GM21717 (cell line): ENCODE data around the gene DAGLB.
"Not testable (repeated sequence)": the region's sequence is repeated elsewhere in the genome, so short reads cannot be mapped to it uniquely, and the experiment has no call there.

Experiments
- ATAC-seq: cut with Tn5 transposase; IDR thresholded peaks from one replicate; pipeline ENCODE4 v1.9.1; 2021; ENCODE audit warnings: mild to moderate bottlenecking, moderate library complexity; ENCODE audit not compliant: unreplicated experiment

DAGLB gene

DNA sequence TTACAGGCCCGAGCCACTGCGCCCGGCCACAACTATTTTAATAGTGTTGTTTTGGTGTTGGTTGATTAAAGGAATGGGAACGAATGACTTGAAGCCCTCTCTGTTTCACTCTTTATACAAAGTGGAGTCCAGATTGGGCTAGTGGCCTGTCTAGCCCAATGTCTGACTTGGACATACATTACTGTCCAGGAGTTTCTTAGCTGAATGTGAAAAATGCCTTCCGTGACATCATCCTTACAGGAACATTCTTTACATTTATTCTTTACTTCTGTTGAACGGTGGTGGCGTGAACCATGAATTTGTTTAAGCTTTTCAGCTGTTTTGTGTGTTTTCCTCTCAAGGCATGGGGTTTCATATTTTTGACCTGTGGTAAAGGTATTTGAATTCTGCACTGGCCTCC lies 67.9 kb downstream of the DAGLB start:
- no peak for ATAC-seq

DNA sequence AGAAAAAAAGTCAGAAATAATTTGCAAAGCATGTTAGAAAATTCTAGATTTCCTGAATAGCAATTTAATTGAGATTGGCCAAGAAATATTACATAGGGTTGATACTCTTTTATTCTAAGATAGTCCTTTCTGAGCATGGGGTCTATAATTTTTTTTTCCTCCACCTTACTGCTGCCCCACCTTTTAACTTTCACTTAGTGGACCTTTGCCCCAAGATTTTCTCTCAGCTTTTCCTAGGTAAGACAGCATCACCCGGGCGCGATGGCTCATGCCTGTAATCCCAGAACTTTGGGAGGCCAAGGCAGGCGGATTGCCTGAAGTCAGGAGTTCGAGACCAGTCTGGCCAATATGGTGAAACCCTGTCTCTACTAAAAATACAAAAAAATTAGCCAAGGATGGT lies 69.2 kb downstream of the DAGLB start:
- ATAC-seq, result not testable (repeated sequence)

DNA sequence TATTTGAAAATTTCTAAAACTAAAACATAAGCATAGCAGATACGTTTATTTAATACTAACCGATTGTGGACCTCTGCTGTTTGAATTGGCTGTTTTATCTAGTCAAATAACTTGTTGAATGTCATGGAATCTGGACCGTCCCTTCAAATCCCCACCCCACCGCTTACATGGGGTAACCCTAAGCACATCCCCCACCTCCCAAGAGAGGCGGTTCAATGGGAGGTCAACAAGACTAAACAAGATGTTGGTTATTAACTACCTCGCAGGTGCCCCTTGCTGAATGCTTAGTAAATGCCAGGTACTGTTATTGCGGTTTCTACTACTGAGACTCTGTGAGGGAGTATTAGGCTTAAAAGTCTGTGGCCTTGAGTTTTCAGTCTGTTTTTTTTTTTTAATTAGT lies 70.9 kb downstream of the DAGLB start:
- no peak for ATAC-seq

DNA sequence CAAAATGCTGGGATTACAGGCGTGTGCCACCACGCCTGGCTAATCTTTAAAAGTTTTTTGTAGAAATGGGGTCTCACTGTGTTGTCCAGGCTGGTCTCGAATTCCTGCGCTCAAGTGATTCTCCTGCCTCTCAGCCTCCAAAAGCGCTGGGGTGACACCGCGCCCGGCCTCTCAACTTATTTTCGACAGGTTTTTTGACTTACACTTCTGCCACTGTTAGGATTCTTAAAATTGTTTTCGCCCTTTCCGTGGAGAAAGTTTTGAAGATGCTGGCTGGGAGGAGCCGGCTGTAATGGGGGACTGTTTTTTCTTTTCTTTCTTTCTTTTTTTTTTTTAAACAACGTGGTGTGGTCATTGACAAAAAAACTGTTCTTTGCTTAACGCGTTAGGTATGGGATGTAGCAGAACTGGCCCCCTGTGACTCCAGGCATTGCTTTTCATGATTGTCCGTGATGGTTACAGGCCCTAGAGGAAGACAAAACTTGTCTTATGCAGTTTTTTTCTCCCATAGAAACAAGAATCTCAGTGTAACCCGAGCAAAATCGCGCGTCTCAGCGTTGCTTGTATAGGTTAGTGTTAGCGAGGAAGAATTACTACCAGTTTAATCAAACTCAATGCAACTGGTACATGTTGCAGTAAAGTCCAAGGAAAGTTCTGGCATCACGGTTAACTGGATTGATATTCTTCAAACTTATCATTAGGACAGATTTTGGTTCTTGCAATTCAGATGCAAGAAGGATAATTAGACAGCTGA lies 72.2 kb downstream of the DAGLB start:
- ATAC-seq, result no peak

DNA sequence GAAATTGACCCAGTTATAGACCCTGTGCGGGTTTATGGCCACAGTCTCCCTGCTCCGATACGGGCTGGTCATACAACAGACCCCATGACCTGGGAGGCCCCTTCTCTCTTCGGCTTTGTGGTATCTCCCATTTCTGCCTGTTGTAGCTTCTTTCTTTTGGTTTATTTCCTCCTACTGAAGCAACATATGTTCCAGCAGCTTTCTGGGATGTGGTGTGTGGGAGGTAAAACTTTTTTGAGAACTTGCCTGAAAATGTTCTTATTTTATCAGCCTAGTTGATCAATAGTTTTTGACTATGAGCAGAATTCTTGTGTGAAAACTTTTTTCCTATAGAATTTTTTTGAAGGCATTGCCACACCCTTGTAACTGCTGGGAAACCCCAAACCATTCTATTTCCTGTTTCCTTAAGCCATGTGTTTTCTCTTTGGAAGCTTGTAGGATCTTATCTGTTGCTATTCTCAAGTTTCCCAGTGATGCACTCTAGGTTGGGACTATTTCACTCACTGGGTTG lies 80.0 kb downstream of the DAGLB start:
- no peak for ATAC-seq

DNA sequence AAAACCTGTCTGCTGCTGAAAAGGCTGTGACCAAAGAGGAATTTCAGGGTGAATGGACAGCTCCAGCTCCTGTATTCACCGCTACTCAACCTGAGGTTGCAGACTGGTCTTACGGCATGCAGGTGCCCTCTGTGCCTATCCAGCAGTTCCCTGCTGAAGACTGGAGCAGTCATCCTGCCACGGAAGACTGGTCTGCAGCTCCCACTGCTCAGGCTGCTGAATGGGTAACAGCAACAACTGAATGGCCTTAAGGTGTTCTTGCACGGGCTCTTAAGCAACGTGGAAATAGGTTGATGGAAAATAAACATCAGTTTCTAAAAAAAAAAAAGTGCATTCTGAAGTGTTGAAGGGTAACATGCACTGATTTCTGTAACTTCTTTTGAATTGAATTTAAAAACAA lies 82.3 kb downstream of the DAGLB start:
- no peak for ATAC-seq

DNA sequence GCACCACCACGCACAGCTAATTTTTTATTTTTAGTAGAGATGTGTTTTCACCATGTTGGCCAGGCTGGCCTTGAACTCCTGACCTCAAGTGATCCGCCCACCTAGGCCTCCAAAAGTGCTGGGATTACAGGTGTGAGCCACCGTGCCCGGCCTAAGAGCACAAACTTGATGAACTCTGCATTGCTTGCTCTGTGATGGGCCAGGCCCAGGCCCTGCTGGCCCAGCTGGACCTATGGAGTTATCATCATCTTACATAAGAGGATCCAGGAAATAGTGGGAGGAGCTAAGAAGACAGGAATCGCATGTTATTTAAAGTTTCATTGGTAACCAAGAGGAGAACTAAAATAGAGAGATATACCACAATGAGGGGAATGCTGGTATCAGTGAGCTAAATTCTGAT lies 86.9 kb downstream of the DAGLB start:
- ATAC-seq, result no peak

DNA sequence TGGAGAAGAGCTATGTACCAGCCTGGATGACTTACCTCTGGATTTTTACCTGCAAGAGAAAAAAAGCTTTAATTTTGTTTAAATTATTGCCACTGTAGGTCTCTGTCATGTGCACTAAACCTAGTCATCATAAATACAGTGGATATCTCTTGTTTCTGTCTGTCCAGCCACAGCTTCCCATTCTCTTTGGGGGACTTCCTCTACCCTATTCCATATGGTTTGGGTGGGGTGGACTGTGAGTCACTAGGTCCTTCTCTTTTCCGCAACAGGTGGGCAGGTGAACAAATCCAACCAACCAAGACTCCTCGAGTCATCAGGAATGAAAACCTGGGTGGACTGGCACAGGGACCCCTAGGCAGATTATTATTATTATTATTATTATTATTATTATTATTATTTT lies 88.0 kb downstream of the DAGLB start:
- ATAC-seq, result no peak
